ENCODE measurements around the gene MTMR12.

MTMR12 gene

GRCh38 chr5:32339198-32339597 lies 26.5 kb upstream of the MTMR12 start:
- Histone ChIP-seq H3K36me3 (ENCODE audit: control insufficient read depth, low read depth, low read length) (no peaks in the 10 kb centered on the region), H3K4me1 (ENCODE audit: control insufficient read depth, low read depth, low read length) (no peaks in the 10 kb centered on the region), H3K27ac (ENCODE audit: low read length) (no peak overlapping the region), H3K4me3 (ENCODE audit: low read length) (no peak overlapping the region), H3K9ac (ENCODE audit: low read length) (no peak overlapping the region), H3K27me3 (ENCODE audit: control insufficient read depth, insufficient read depth, low read length) (no peaks in the 10 kb centered on the region), H3K9me3 (ENCODE audit: control insufficient read depth, low read depth, low read length) (peaks cover 46% of the 10 kb centered on the region)

DNA sequence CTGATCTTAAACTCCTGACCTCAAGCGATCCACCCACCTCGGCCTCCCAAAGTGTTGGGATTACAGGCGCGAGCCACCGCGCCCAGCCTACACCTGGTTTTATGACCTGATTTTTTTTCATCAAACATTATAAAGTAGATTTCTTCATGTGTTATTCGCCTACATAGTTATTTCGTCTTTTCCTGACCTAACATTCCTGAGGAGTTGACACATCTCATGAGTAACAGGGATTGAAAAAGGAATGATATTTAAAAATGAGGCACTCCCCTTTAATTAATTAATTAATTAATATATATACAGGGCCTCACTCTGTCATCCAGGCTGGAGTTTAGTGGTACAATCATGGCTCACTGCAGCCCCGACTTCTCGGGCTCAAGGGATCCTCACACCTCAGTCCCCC lies 20.2 kb upstream of the MTMR12 start:
- no peaks in the 10 kb centered on the region for H3K27me3 ChIP-seq (ENCODE audit: control insufficient read depth, insufficient read depth, low read length)
- no peak overlapping the region for H3K27ac ChIP-seq (ENCODE audit: low read length)
- H3K4me3 ChIP-seq (ENCODE audit: low read length) = no peak overlapping the region
- H3K9me3 ChIP-seq (ENCODE audit: control insufficient read depth, low read depth, low read length) = peaks cover 12% of the 10 kb centered on the region
- H3K36me3 ChIP-seq (ENCODE audit: control insufficient read depth, low read depth, low read length) = no peaks in the 10 kb centered on the region
- no peak overlapping the region for H3K9ac ChIP-seq (ENCODE audit: low read length)
- H3K4me1 ChIP-seq (ENCODE audit: control insufficient read depth, low read depth, low read length) = no peaks in the 10 kb centered on the region

- Histone ChIP-seq H3K4me3 (ENCODE audit: low read length) (no peak overlapping the region), H3K36me3 (ENCODE audit: control insufficient read depth, low read depth, low read length) (no peaks in the 10 kb centered on the region), H3K4me1 (ENCODE audit: control insufficient read depth, low read depth, low read length) (no peaks in the 10 kb centered on the region), H3K27ac (ENCODE audit: low read length) (no peak overlapping the region), H3K9me3 (ENCODE audit: control insufficient read depth, low read depth, low read length) (peaks cover 12% of the 10 kb centered on the region), H3K9ac (ENCODE audit: low read length) (no peak overlapping the region), H3K27me3 (ENCODE audit: control insufficient read depth, insufficient read depth, low read length) (no peaks in the 10 kb centered on the region)
These were observed 19.6 kb upstream of the MTMR12 start for GRCh38 chr5:32332361-32332760.

GRCh38 chr5:32331935-32332274 lies 19.2 kb upstream of the MTMR12 start:
- Histone ChIP-seq H3K4me1 (ENCODE audit: control insufficient read depth, low read depth, low read length) (no peaks in the 10 kb centered on the region), H3K36me3 (ENCODE audit: control insufficient read depth, low read depth, low read length) (no peaks in the 10 kb centered on the region), H3K4me3 (ENCODE audit: low read length) (no peak overlapping the region), H3K27ac (ENCODE audit: low read length) (no peak overlapping the region), H3K9me3 (ENCODE audit: control insufficient read depth, low read depth, low read length) (peaks cover 12% of the 10 kb centered on the region), H3K9ac (ENCODE audit: low read length) (no peak overlapping the region), H3K27me3 (ENCODE audit: control insufficient read depth, insufficient read depth, low read length) (no peaks in the 10 kb centered on the region)

- Histone ChIP-seq H3K36me3 (ENCODE audit: control insufficient read depth, low read depth, low read length) (no peaks in the 10 kb centered on the region), H3K4me1 (ENCODE audit: control insufficient read depth, low read depth, low read length) (no peaks in the 10 kb centered on the region), H3K4me3 (ENCODE audit: low read length) (no peak overlapping the region), H3K9ac (ENCODE audit: low read length) (no peak overlapping the region), H3K27me3 (ENCODE audit: control insufficient read depth, insufficient read depth, low read length) (no peaks in the 10 kb centered on the region), H3K9me3 (ENCODE audit: control insufficient read depth, low read depth, low read length) (peaks cover 10% of the 10 kb centered on the region), H3K27ac (ENCODE audit: low read length) (no peak overlapping the region)
These were observed 18.6 kb upstream of the MTMR12 start for GRCh38 chr5:32331217-32331934.

DNA sequence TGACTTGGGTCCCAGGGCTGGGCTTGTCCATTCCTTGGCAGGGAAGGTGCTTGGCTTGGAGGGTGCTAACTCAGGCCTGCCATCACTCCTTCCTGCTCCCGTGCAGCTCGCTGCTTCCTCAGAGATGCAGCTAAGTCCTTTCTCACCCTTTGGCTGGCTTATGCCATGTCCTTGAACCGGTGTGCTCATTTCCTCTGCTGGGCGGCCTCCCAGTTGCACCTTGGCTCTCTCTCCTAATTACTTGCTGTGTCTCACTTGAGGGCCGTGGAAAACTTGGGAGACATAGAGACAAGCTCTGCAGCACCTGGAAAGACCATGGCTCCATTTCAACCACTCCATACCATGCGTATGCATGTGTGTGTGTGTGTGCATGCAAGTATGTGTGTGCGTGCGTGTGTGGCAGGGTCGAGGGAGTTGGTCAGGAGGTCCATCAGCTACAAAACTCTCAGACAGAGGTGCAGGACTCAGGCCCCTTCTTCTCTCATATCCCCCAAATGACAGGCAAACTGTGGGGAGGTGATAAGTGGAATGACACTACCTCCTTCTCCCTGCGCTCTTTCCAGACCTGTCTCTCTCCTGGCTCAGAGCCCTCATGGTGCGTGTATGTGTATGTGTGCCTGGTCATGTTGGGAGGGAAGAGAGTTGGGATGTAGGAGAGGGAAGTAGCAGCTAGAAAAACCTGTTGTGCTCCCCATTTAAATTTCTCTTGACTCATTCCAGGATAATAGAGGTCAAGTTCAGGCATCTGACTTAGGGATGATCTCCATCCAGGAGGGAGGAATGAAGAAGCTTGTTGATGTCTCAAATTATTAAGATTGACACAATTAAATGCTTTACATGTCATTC lies 17.6 kb upstream of the MTMR12 start:
- Histone ChIP-seq H3K27ac (ENCODE audit: low read length) (no peak overlapping the region), H3K4me1 (ENCODE audit: control insufficient read depth, low read depth, low read length) (no peaks in the 10 kb centered on the region), H3K36me3 (ENCODE audit: control insufficient read depth, low read depth, low read length) (no peaks in the 10 kb centered on the region), H3K4me3 (ENCODE audit: low read length) (no peak overlapping the region), H3K9me3 (ENCODE audit: control insufficient read depth, low read depth, low read length) (peaks cover 2% of the 10 kb centered on the region), H3K9ac (ENCODE audit: low read length) (no peak overlapping the region), H3K27me3 (ENCODE audit: control insufficient read depth, insufficient read depth, low read length) (no peaks in the 10 kb centered on the region)

- H3K9me3 ChIP-seq (ENCODE audit: control insufficient read depth, low read depth, low read length) = no peaks in the 10 kb centered on the region
- no peak overlapping the region for H3K4me3 ChIP-seq (ENCODE audit: low read length)
- no peaks in the 10 kb centered on the region for H3K27me3 ChIP-seq (ENCODE audit: control insufficient read depth, insufficient read depth, low read length)
- H3K9ac ChIP-seq (ENCODE audit: low read length) = no peak overlapping the region
- no peaks in the 10 kb centered on the region for H3K36me3 ChIP-seq (ENCODE audit: control insufficient read depth, low read depth, low read length)
- no peaks in the 10 kb centered on the region for H3K4me1 ChIP-seq (ENCODE audit: control insufficient read depth, low read depth, low read length)
- H3K27ac ChIP-seq (ENCODE audit: low read length) = no peak overlapping the region
These were observed 16.7 kb upstream of the MTMR12 start for GRCh38 chr5:32329395-32329834.

GRCh38 chr5:32326216-32326772 lies 13.6 kb upstream of the MTMR12 start:
- H3K27ac ChIP-seq (ENCODE audit: low read length) = no peak overlapping the region
- no peaks in the 10 kb centered on the region for H3K4me1 ChIP-seq (ENCODE audit: control insufficient read depth, low read depth, low read length)
- H3K4me3 ChIP-seq (ENCODE audit: low read length) = no peak overlapping the region
- H3K27me3 ChIP-seq (ENCODE audit: control insufficient read depth, insufficient read depth, low read length) = no peaks in the 10 kb centered on the region
- H3K36me3 ChIP-seq (ENCODE audit: control insufficient read depth, low read depth, low read length) = no peaks in the 10 kb centered on the region
- no peak overlapping the region for H3K9ac ChIP-seq (ENCODE audit: low read length)
- no peaks in the 10 kb centered on the region for H3K9me3 ChIP-seq (ENCODE audit: control insufficient read depth, low read depth, low read length)

- H3K4me1 ChIP-seq (ENCODE audit: control insufficient read depth, low read depth, low read length) = no peaks in the 10 kb centered on the region
- no peak overlapping the region for H3K27ac ChIP-seq (ENCODE audit: low read length)
- H3K36me3 ChIP-seq (ENCODE audit: control insufficient read depth, low read depth, low read length) = no peaks in the 10 kb centered on the region
- H3K27me3 ChIP-seq (ENCODE audit: control insufficient read depth, insufficient read depth, low read length) = no peaks in the 10 kb centered on the region
- no peaks in the 10 kb centered on the region for H3K9me3 ChIP-seq (ENCODE audit: control insufficient read depth, low read depth, low read length)
- H3K4me3 ChIP-seq (ENCODE audit: low read length) = no peak overlapping the region
- H3K9ac ChIP-seq (ENCODE audit: low read length) = no peak overlapping the region
These were observed 12.9 kb upstream of the MTMR12 start for GRCh38 chr5:32325616-32326015.

DNA sequence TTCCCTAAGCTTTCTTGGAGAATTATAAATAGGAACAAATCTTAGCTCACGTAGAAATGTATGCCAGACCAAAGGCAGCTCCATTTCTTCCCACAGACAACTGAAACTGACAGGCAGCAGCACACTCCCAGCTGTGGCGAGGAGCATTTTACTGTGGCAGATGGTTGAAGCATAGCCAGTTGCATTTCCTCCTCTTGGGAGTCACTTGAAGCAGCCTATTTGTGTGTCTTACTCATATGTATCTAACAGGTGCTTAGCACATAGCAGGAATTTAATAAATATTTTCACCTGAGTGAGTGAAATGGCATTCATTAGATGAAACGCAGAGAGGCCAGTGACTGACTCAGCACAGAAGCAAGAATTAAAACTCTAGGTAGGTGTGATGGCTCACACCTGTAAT lies 12.3 kb upstream of the MTMR12 start:
- no peak overlapping the region for H3K4me3 ChIP-seq (ENCODE audit: low read length)
- no peaks in the 10 kb centered on the region for H3K9me3 ChIP-seq (ENCODE audit: control insufficient read depth, low read depth, low read length)
- H3K27ac ChIP-seq (ENCODE audit: low read length) = no peak overlapping the region
- no peaks in the 10 kb centered on the region for H3K27me3 ChIP-seq (ENCODE audit: control insufficient read depth, insufficient read depth, low read length)
- no peak overlapping the region for H3K9ac ChIP-seq (ENCODE audit: low read length)
- H3K4me1 ChIP-seq (ENCODE audit: control insufficient read depth, low read depth, low read length) = no peaks in the 10 kb centered on the region
- no peaks in the 10 kb centered on the region for H3K36me3 ChIP-seq (ENCODE audit: control insufficient read depth, low read depth, low read length)

- Histone ChIP-seq H3K9me3 (ENCODE audit: control insufficient read depth, low read depth, low read length) (no peaks in the 10 kb centered on the region), H3K27me3 (ENCODE audit: control insufficient read depth, insufficient read depth, low read length) (no peaks in the 10 kb centered on the region), H3K36me3 (ENCODE audit: control insufficient read depth, low read depth, low read length) (no peaks in the 10 kb centered on the region), H3K4me3 (ENCODE audit: low read length) (no peak overlapping the region), H3K9ac (ENCODE audit: low read length) (no peak overlapping the region), H3K27ac (ENCODE audit: low read length) (no peak overlapping the region), H3K4me1 (ENCODE audit: control insufficient read depth, low read depth, low read length) (no peaks in the 10 kb centered on the region)
These were observed 11.0 kb upstream of the MTMR12 start for GRCh38 chr5:32323741-32324140.

Data from iPS-18a (cell line).